ENCODE measurements around the gene FAM89B. TPM values are rescaled to one million over a fixed set of nuclear protein-coding genes. Genes with fewer than 3 reads are reported as not detected.

The FAM89B gene
- total and polyA plus RNA-seq, 2 donors (not counting 1 experiment from before 2014, with no cell fraction given) = 30.4 to 50.2 TPM

GRCh38 chr11:65611028-65611757, 38.9 kb downstream of the FAM89B start:
- DNase-seq (no peak), ATAC-seq (ENCODE audit: low read depth) (no peak)
- peak overlapping the region in 1 of 5 experiments; percentile 28 for H3K4me3 ChIP-seq (ENCODE audit: control extremely low read depth in 1 of 5, extremely low read depth in 1 of 5, insufficient read depth in 1 of 5, low read depth in 2 of 5, low read length in 4 of 5)
- TF ChIP-seq EZH2 (IDR thresholded peaks at IDR 0.05; ENCODE audit: borderline replicate concordance, insufficient read depth, low read depth, low read length, poor library complexity, severe bottlenecking) (no peak), CTCF (IDR thresholded peaks at IDR 0.05) (no peak)
- peak overlapping the region; percentile 22 to 89 for H3K27ac ChIP-seq (ENCODE audit: low read length in 2 of 2)
- H3K27me3 Mint-ChIP-seq = no peaks in the 10 kb centered on the region
- peaks cover 0 to 5% (median 0%) of the 10 kb centered on the region in 3 donors for H3K9me3 ChIP-seq (ENCODE audit: control extremely low read depth in 1 of 3, control insufficient read depth in 2 of 3, insufficient read depth in 1 of 3, low read length in 2 of 3)
- ChIA-PET POLR2A (interaction anchor here (0.6 kb wide), 1 partner anchor 869 kb away, joined by 6 read pairs; no protein-coding TSS in a partner anchor), CTCF (interaction anchor here (0.8 to 2.3 kb wide), 2 partner anchors 17 to 367 kb away, joined by 3 to 12 read pairs; no protein-coding TSS in a partner anchor)
- H3K9ac ChIP-seq (ENCODE audit: low read length) = no peak overlapping the region
- H3K27me3 ChIP-seq (replicated peaks in 1 of 4; ENCODE audit: control extremely low read depth in 1 of 4, control insufficient read depth in 3 of 4, insufficient read depth in 4 of 4, low read length in 3 of 4) = no peaks in the 10 kb centered on the region
- H3K79me2 ChIP-seq (ENCODE audit: control insufficient read depth, insufficient read depth, low read length) = peaks cover 54% of the 10 kb centered on the region
- H3K27ac Mint-ChIP-seq = peak overlapping the region; percentile 78
- H3K4me1 Mint-ChIP-seq = peaks cover 46% of the 10 kb centered on the region
- H2AFZ ChIP-seq (ENCODE audit: insufficient read depth, low read depth, low read length, poor library complexity, severe bottlenecking) = no peak overlapping the region
- H3K9me3 Mint-ChIP-seq (ENCODE audit: insufficient read depth) = no peaks in the 10 kb centered on the region
- H4K20me1 ChIP-seq (ENCODE audit: control insufficient read depth, insufficient read depth, low read length, poor library complexity, severe bottlenecking) = peaks cover 42% of the 10 kb centered on the region
- H3K36me3 ChIP-seq (replicated peaks in 1 of 2; ENCODE audit: control extremely low read depth in 1 of 2, control insufficient read depth in 1 of 2, extremely low read depth in 1 of 2, insufficient read depth in 2 of 2, low read length in 1 of 2) = peaks cover 0 to 44% of the 10 kb centered on the region in 2 experiments
- peak overlapping the region; percentile 47 for H3K4me3 Mint-ChIP-seq
- WGBS (ENCODE audit: insufficient coverage) = 35% methylated on average over 3 of the region's 10 CpGs
- H3K4me2 ChIP-seq (replicated peaks; ENCODE audit: low read depth, low read length, poor library complexity, severe bottlenecking) = peak overlapping the region; percentile 84
- peaks cover 32 to 35% of the 10 kb centered on the region in 2 donors for H3K4me1 ChIP-seq (ENCODE audit: control insufficient read depth in 2 of 2, insufficient read depth in 2 of 2, low read length in 2 of 2)
- intact Hi-C loops (cut with micrococcal nuclease) = loop anchor here (10.0 kb wide), 1 partner anchor 496 kb away; the partner anchor contains the start of genes TM7SF2 and ZNHIT2
